ENCODE data around the gene CASP3. TPM values are rescaled to one million over a fixed set of nuclear protein-coding genes. Genes with fewer than 3 reads are reported as not detected.

The CASP3 gene
- total RNA-seq, 1 experiment from 2014 or later = 13.2 TPM

DNA sequence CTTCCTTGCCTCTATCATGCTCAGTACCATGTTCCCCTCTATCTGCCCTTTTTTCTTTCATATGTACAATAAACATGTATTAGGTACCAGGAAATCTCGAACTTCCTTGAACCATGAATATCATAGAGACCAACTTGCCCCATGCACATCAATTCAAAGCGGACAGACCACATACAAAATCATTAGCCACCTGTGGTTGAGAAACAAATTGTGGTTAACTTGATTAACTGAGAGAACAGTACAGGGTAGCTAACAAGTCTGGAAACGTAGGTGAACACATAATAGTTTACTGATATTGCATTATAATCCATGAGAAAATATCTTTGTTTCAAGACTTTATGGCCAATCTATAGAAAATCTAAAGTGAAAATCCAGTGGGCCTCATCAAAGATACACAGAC is 8.2 kb downstream of the CASP3 start:
- H4K20me1 ChIP-seq (ENCODE audit: low read length) = no peaks in the 10 kb centered on the region
- no peak overlapping the region for H3K4me3 ChIP-seq (ENCODE audit: low read length)
- H3K27me3 ChIP-seq (ENCODE audit: low read length) = no peaks in the 10 kb centered on the region
- ATAC-seq (no peak), DNase-seq (no peak)
- BruUV-seq (replicated peaks) = no TSS peak
- no peaks in the 10 kb centered on the region for H3K9me3 ChIP-seq (ENCODE audit: low read length)
- H3K9ac ChIP-seq (ENCODE audit: low read length) = no peak overlapping the region
- peaks cover 58% of the 10 kb centered on the region for H3K79me2 ChIP-seq (ENCODE audit: low read length)
- H3K27ac ChIP-seq (ENCODE audit: low read length) = no peak overlapping the region
- no peak for TF ChIP-seq EZH2phosphoT487 (IDR thresholded peaks at IDR 0.05; ENCODE audit: borderline replicate concordance, low read length)
- no peak for TF ChIP-seq EZH2 (IDR thresholded peaks at IDR 0.05; ENCODE audit: low read length, unreplicated experiment)
- TF ChIP-seq CTCF (conservative IDR thresholded peaks at IDR 0.05; ENCODE audit: low read depth, low read length) = no peak
- H3K36me3 ChIP-seq (ENCODE audit: low read depth, low read length) = no peaks in the 10 kb centered on the region; the same call in 1 of the 2 replicates
- no peaks in the 10 kb centered on the region for H3K9me2 ChIP-seq (replicated peaks; ENCODE audit: low read length)
- no peak overlapping the region for H3K4me2 ChIP-seq (ENCODE audit: low read length)
- POLR2A ChIA-PET (ENCODE audit: unreplicated experiment) = no interaction called here
- H3F3A ChIP-seq (ENCODE audit: low read length, unreplicated experiment) = no peaks in the 10 kb centered on the region
- CTCF ChIA-PET = no interaction called here
- H3K4me1 ChIP-seq (ENCODE audit: insufficient read depth, low read length) = no peaks in the 10 kb centered on the region
- H2AFZ ChIP-seq (ENCODE audit: low read length) = no peak overlapping the region
- intact Hi-C loops (cut with micrococcal nuclease) = loop anchor here (10.0 kb wide), 1 partner anchor 236 kb away; no protein-coding TSS in a partner anchor

- H2AFZ ChIP-seq (ENCODE audit: low read length) = no peak overlapping the region
- H3K27ac ChIP-seq (ENCODE audit: low read length) = no peak overlapping the region
- H3K9ac ChIP-seq (ENCODE audit: low read length) = no peak overlapping the region
- H3K4me3 ChIP-seq (ENCODE audit: low read length) = no peak overlapping the region
- no peaks in the 10 kb centered on the region for H3K4me1 ChIP-seq (ENCODE audit: insufficient read depth, low read length)
- no TSS peak for BruUV-seq (replicated peaks)
- ATAC-seq (no peak), DNase-seq (no peak)
- peaks cover 3% of the 10 kb centered on the region; the same call in 1 of the 2 replicates for H3K36me3 ChIP-seq (ENCODE audit: low read depth, low read length)
- ChIA-PET POLR2A (ENCODE audit: unreplicated experiment) (no interaction called here), CTCF (no interaction called here)
- no peak for TF ChIP-seq EZH2 (IDR thresholded peaks at IDR 0.05; ENCODE audit: low read length, unreplicated experiment)
- no peak for TF ChIP-seq EZH2phosphoT487 (IDR thresholded peaks at IDR 0.05; ENCODE audit: borderline replicate concordance, low read length)
- TF ChIP-seq CTCF (conservative IDR thresholded peaks at IDR 0.05; ENCODE audit: low read depth, low read length) = no peak
- no peaks in the 10 kb centered on the region for H3K9me2 ChIP-seq (replicated peaks; ENCODE audit: low read length)
- no peaks in the 10 kb centered on the region for H3K27me3 ChIP-seq (ENCODE audit: low read length)
- no peak overlapping the region for H3K4me2 ChIP-seq (ENCODE audit: low read length)
- H4K20me1 ChIP-seq (ENCODE audit: low read length) = no peaks in the 10 kb centered on the region
- peaks cover 29% of the 10 kb centered on the region for H3K79me2 ChIP-seq (ENCODE audit: low read length)
- H3K9me3 ChIP-seq (ENCODE audit: low read length) = no peaks in the 10 kb centered on the region
- no peaks in the 10 kb centered on the region for H3F3A ChIP-seq (ENCODE audit: low read length, unreplicated experiment)
- intact Hi-C loops (cut with micrococcal nuclease) = no loop called here
Measured at GRCh38 chr4:184636897-184637296, 12.3 kb downstream of the CASP3 start.

GRCh38 chr4:184636144-184636543 is 13.1 kb downstream of the CASP3 start:
- POLR2A ChIA-PET (ENCODE audit: unreplicated experiment) = no interaction called here
- CTCF ChIA-PET = no interaction called here
- TF ChIP-seq EZH2phosphoT487 (IDR thresholded peaks at IDR 0.05; ENCODE audit: borderline replicate concordance, low read length) (no peak), EZH2 (IDR thresholded peaks at IDR 0.05; ENCODE audit: low read length, unreplicated experiment) (no peak), CTCF (conservative IDR thresholded peaks at IDR 0.05; ENCODE audit: low read depth, low read length) (no peak)

More at GRCh38 chr4:184636144-184636543, 13.1 kb downstream of the CASP3 start:
- H2AFZ ChIP-seq (ENCODE audit: low read length) = no peak overlapping the region
- no peaks in the 10 kb centered on the region for H3F3A ChIP-seq (ENCODE audit: low read length, unreplicated experiment)
- no peak for ATAC-seq
- no peaks in the 10 kb centered on the region for H4K20me1 ChIP-seq (ENCODE audit: low read length)
- no peak for DNase-seq
- H3K9ac ChIP-seq (ENCODE audit: low read length) = no peak overlapping the region
- BruUV-seq (replicated peaks) = no TSS peak
- H3K79me2 ChIP-seq (ENCODE audit: low read length) = peaks cover 22% of the 10 kb centered on the region
- H3K4me1 ChIP-seq (ENCODE audit: insufficient read depth, low read length) = no peaks in the 10 kb centered on the region
- no peaks in the 10 kb centered on the region for H3K9me3 ChIP-seq (ENCODE audit: low read length)
- no peak overlapping the region for H3K27ac ChIP-seq (ENCODE audit: low read length)
- no peak overlapping the region for H3K4me2 ChIP-seq (ENCODE audit: low read length)
- no peaks in the 10 kb centered on the region for H3K9me2 ChIP-seq (replicated peaks; ENCODE audit: low read length)
- no peak overlapping the region for H3K4me3 ChIP-seq (ENCODE audit: low read length)
- H3K36me3 ChIP-seq (ENCODE audit: low read depth, low read length) = peaks cover 3% of the 10 kb centered on the region; the same call in 1 of the 2 replicates
- H3K27me3 ChIP-seq (ENCODE audit: low read length) = no peaks in the 10 kb centered on the region
- intact Hi-C loops (cut with micrococcal nuclease) = no loop called here
